ENCODE data around the gene WIPF3. TPM values are rescaled to one million over a fixed set of nuclear protein-coding genes. Genes with fewer than 3 reads are reported as not detected.
A peak's percentile ranks its signal among the peaks of the same experiment; 100 is the strongest.

WIPF3 gene
- total RNA-seq, 1 donor from 2014 or later, result not detected

GRCh38 chr7:29918850-29919249 is 112.5 kb downstream of the WIPF3 start:
- TF ChIP-seq, protein P1, sequence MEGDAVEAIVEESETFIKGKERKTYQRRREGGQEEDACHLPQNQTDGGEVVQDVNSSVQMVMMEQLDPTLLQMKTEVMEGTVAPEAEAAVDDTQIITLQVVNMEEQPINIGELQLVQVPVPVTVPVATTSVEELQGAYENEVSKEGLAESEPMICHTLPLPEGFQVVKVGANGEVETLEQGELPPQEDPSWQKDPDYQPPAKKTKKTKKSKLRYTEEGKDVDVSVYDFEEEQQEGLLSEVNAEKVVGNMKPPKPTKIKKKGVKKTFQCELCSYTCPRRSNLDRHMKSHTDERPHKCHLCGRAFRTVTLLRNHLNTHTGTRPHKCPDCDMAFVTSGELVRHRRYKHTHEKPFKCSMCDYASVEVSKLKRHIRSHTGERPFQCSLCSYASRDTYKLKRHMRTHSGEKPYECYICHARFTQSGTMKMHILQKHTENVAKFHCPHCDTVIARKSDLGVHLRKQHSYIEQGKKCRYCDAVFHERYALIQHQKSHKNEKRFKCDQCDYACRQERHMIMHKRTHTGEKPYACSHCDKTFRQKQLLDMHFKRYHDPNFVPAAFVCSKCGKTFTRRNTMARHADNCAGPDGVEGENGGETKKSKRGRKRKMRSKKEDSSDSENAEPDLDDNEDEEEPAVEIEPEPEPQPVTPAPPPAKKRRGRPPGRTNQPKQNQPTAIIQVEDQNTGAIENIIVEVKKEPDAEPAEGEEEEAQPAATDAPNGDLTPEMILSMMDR (IDR thresholded peaks at IDR 0.05), result no peak
- Mint-ChIP-seq H3K36me3 (ENCODE audit: unreplicated experiment) (peaks cover 29% of the 10 kb centered on the region), H3K9me3 (ENCODE audit: unreplicated experiment) (no peaks in the 10 kb centered on the region), H3K27me3 (ENCODE audit: unreplicated experiment) (no peaks in the 10 kb centered on the region), H3K4me1 (ENCODE audit: unreplicated experiment) (peaks cover 2% of the 10 kb centered on the region), H3K27ac (ENCODE audit: unreplicated experiment) (no peak overlapping the region), H3K4me3 (ENCODE audit: unreplicated experiment) (no peak overlapping the region)
- no peak for DNase-seq (ENCODE audit: extremely low spot score, unreplicated experiment)

GRCh38 chr7:29919790-29920189 is 113.5 kb downstream of the WIPF3 start:
- Mint-ChIP-seq H3K36me3 (ENCODE audit: unreplicated experiment) (peaks cover 36% of the 10 kb centered on the region), H3K27me3 (ENCODE audit: unreplicated experiment) (no peaks in the 10 kb centered on the region), H3K27ac (ENCODE audit: unreplicated experiment) (no peak overlapping the region), H3K9me3 (ENCODE audit: unreplicated experiment) (no peaks in the 10 kb centered on the region), H3K4me3 (ENCODE audit: unreplicated experiment) (no peak overlapping the region), H3K4me1 (ENCODE audit: unreplicated experiment) (peaks cover 2% of the 10 kb centered on the region)
- no peak for DNase-seq (ENCODE audit: extremely low spot score, unreplicated experiment)
- TF ChIP-seq, protein P1 (IDR thresholded peaks at IDR 0.05), result no peak

DNA sequence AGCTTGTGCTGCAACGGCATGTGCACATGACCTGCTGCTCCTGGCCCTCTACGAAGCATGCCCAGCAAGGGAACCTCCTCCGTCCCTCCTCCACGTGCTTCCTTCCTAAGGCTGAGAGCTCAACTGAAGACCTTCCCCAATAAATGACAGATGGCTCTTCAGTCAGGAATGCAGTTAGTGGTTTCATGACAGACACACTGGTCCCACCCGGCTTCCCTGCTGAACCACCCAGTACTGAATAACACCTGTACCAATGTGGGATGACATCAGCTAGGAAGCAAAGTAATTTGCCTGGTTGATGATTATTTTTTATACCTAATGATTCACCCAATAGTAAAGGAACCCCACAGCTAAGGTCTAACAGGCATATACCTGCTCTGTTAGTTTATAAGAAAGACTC is 114.2 kb downstream of the WIPF3 start:
- H3K4me1 Mint-ChIP-seq (ENCODE audit: unreplicated experiment), result peaks cover 2% of the 10 kb centered on the region
- no peak overlapping the region for H3K27ac Mint-ChIP-seq (ENCODE audit: unreplicated experiment)
- H3K4me3 Mint-ChIP-seq (ENCODE audit: unreplicated experiment), result no peak overlapping the region
- H3K36me3 Mint-ChIP-seq (ENCODE audit: unreplicated experiment), result peaks cover 39% of the 10 kb centered on the region
- TF ChIP-seq, protein P1 (IDR thresholded peaks at IDR 0.05), result no peak
- DNase-seq (ENCODE audit: extremely low spot score, unreplicated experiment), result no peak
- no peaks in the 10 kb centered on the region for H3K9me3 Mint-ChIP-seq (ENCODE audit: unreplicated experiment)
- no peaks in the 10 kb centered on the region for H3K27me3 Mint-ChIP-seq (ENCODE audit: unreplicated experiment)

DNA sequence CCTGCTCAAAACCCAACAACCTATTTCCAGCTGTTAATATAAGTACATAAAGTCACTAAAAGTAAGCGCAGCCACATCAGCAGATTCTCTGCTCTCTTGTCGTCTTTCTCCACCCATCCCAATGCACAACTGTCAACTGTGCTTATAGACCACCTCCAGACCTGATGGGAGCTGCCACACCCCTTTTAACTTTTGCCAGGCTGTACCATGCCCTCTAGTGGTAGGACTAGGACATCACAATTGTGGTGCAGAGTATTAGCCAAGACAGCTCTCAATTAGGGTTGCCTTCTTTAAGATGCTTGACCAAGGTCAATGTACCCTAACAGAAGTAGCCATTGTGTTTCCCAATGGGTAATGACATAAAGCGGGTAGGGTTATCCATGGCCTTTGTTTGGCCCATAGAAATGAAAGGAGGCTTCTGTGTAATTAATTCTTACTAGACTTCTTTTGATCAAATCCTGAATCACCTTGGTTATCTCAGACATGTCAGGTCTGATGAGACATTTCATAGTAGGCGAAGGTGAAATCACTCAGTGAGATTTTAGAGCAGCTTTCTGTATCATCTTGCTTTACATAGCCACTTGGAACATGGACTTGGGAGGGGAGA is 115.2 kb downstream of the WIPF3 start:
- H3K4me1 Mint-ChIP-seq (ENCODE audit: unreplicated experiment), result no peaks in the 10 kb centered on the region
- TF ChIP-seq, protein P1 (IDR thresholded peaks at IDR 0.05), result peak; percentile 89
- no peak for DNase-seq (ENCODE audit: extremely low spot score, unreplicated experiment)
- H3K36me3 Mint-ChIP-seq (ENCODE audit: unreplicated experiment), result peaks cover 39% of the 10 kb centered on the region
- no peak overlapping the region for H3K27ac Mint-ChIP-seq (ENCODE audit: unreplicated experiment)
- H3K4me3 Mint-ChIP-seq (ENCODE audit: unreplicated experiment), result no peak overlapping the region
- H3K9me3 Mint-ChIP-seq (ENCODE audit: unreplicated experiment), result no peaks in the 10 kb centered on the region
- H3K27me3 Mint-ChIP-seq (ENCODE audit: unreplicated experiment), result no peaks in the 10 kb centered on the region

GRCh38 chr7:29922921-29923700 is 116.8 kb downstream of the WIPF3 start:
- no peaks in the 10 kb centered on the region for H3K4me1 Mint-ChIP-seq (ENCODE audit: unreplicated experiment)
- H3K36me3 Mint-ChIP-seq (ENCODE audit: unreplicated experiment), result peaks cover 37% of the 10 kb centered on the region
- peak; percentile 54 for DNase-seq (ENCODE audit: extremely low spot score, unreplicated experiment)
- H3K27ac Mint-ChIP-seq (ENCODE audit: unreplicated experiment), result no peak overlapping the region
- H3K4me3 Mint-ChIP-seq (ENCODE audit: unreplicated experiment), result no peak overlapping the region
- H3K27me3 Mint-ChIP-seq (ENCODE audit: unreplicated experiment), result no peaks in the 10 kb centered on the region
- no peaks in the 10 kb centered on the region for H3K9me3 Mint-ChIP-seq (ENCODE audit: unreplicated experiment)
- TF ChIP-seq, protein P1 (IDR thresholded peaks at IDR 0.05), result no peak
